Activated CD8-positive, alpha-beta T cell treated with anti-CD3 and anti-CD28 coated beads, Interleukin-2, amount 10 ng/mL, durations not matched to agents 7 days and 5 days (primary cell): ENCODE data around the gene GPRC5B. TPM values are rescaled to one million over a fixed set of nuclear protein-coding genes. Genes with fewer than 3 reads are reported as not detected.

Experiments used
- ATAC-seq: fragments of 150-1000 bp; cut with Tn5 transposase; one replicate; pipeline ENCODE4 v1.10.0; 2021; ENCODE audit warnings: moderate library complexity
- CTCF ChIA-PET: fragments of 350-600 bp; sonication (Branson Sonifier 250); formaldehyde crosslinking; loops from one replicate; lab custom pipeline; 2021; ENCODE audit warnings: antibody characterized with exemption; lab: Charles Lee
- POLR2A ChIA-PET: fragments of 350-600 bp; sonication (Branson Sonifier 250); formaldehyde crosslinking; loops from one replicate; lab custom pipeline; 2021; ENCODE audit warnings: antibody characterized with exemption; lab: Charles Lee
- DNase-seq: peaks from one replicate; pipeline ENCODE4 v3.0.0-alpha.2; 2020
- H3K27ac Mint-ChIP-seq: one replicate; pipeline ENCODE4 v1.8.0; 2021; ENCODE audit warnings: mild to moderate bottlenecking, mixed read lengths
- H3K27me3 Mint-ChIP-seq: one replicate; pipeline ENCODE4 v1.8.0; 2021; ENCODE audit warnings: low read depth, mixed read lengths
- H3K36me3 Mint-ChIP-seq: one replicate; pipeline ENCODE4 v1.8.0; 2021; ENCODE audit warnings: low read depth, mixed read lengths
- H3K4me1 Mint-ChIP-seq: one replicate; pipeline ENCODE4 v1.8.0; 2021; ENCODE audit warnings: low read depth, mixed read lengths
- H3K4me3 Mint-ChIP-seq: one replicate; pipeline ENCODE4 v1.8.0; 2021; ENCODE audit warnings: mild to moderate bottlenecking, mixed read lengths
- H3K9me3 Mint-ChIP-seq: one replicate; pipeline ENCODE4 v1.8.0; 2022; ENCODE audit warnings: mixed read lengths; ENCODE audit not compliant: insufficient read depth
- total RNA-seq, 2 experiments: library from RNA; stranded (reverse); gene quantifications; one replicate each; pipeline ENCODE4 v1.2.3, GENCODE V29; 2021

The GPRC5B gene
- not detected for total RNA-seq

- ChIA-PET CTCF (interaction anchor here (1.2 to 3.6 kb wide), 5 partner anchors 23 to 329 kb away, joined by 3 to 70 read pairs (median 7); partner anchors contain the start of gene VPS35L), POLR2A (no interaction called here)
- ATAC-seq (peak; percentile 82), DNase-seq (peak; percentile 46)
- H3K27ac Mint-ChIP-seq = no peak within 1 kb of the TSS
- H3K4me1 Mint-ChIP-seq = peaks cover 20% of the 10 kb centered on the region
- H3K4me3 Mint-ChIP-seq = peak within 1 kb of the TSS; percentile 64
- H3K36me3 Mint-ChIP-seq = no peaks in the 10 kb centered on the region
- H3K27me3 Mint-ChIP-seq = peaks cover 29% of the 10 kb centered on the region
- no peaks in the 10 kb centered on the region for H3K9me3 Mint-ChIP-seq
These were observed at the start of gene GPRC5B for GRCh38 chr16:19884611-19885450. Gene GPRC5B, minus strand, starts transcription at chr16:19884848. Its CDS starts 12,003 bp downstream, at chr16:19872845.

GRCh38 chr16:19933740-19934139 is 49.1 kb upstream of the GPRC5B start:
- H3K4me1 Mint-ChIP-seq = no peaks in the 10 kb centered on the region
- peaks cover 3% of the 10 kb centered on the region for H3K27me3 Mint-ChIP-seq
- ChIA-PET CTCF (interaction anchor here (2.0 kb wide), 1 partner anchor 26 kb away, joined by 7 read pairs; no protein-coding TSS in a partner anchor), POLR2A (no interaction called here)
- H3K36me3 Mint-ChIP-seq = no peaks in the 10 kb centered on the region
- no peak overlapping the region for H3K27ac Mint-ChIP-seq
- ATAC-seq (no peak), DNase-seq (no peak)
- no peak overlapping the region for H3K4me3 Mint-ChIP-seq
- H3K9me3 Mint-ChIP-seq = no peaks in the 10 kb centered on the region

GRCh38 chr16:19929062-19929511 is 44.4 kb upstream of the GPRC5B start:
- ChIA-PET CTCF (interaction anchor here (1.0 kb wide), 1 partner anchor 371 kb away, joined by 3 read pairs; no protein-coding TSS in a partner anchor), POLR2A (no interaction called here)
- H3K36me3 Mint-ChIP-seq = no peaks in the 10 kb centered on the region
- H3K27me3 Mint-ChIP-seq = no peaks in the 10 kb centered on the region
- DNase-seq (no peak), ATAC-seq (no peak)
- H3K27ac Mint-ChIP-seq = no peak overlapping the region
- H3K4me3 Mint-ChIP-seq = no peak overlapping the region
- H3K9me3 Mint-ChIP-seq = no peaks in the 10 kb centered on the region
- no peaks in the 10 kb centered on the region for H3K4me1 Mint-ChIP-seq

GRCh38 chr16:19928432-19928831 is 43.8 kb upstream of the GPRC5B start:
- POLR2A ChIA-PET = no interaction called here
- DNase-seq = no peak
- no peak for ATAC-seq
- Mint-ChIP-seq H3K4me3 (no peak overlapping the region), H3K36me3 (no peaks in the 10 kb centered on the region), H3K27me3 (no peaks in the 10 kb centered on the region), H3K4me1 (no peaks in the 10 kb centered on the region), H3K27ac (no peak overlapping the region), H3K9me3 (no peaks in the 10 kb centered on the region)
- CTCF ChIA-PET = interaction anchor here (1.0 kb wide), 1 partner anchor 372 kb away, joined by 3 read pairs; no protein-coding TSS in a partner anchor

- ATAC-seq (no peak), DNase-seq (no peak)
- CTCF ChIA-PET = no interaction called here
- Mint-ChIP-seq H3K36me3 (no peaks in the 10 kb centered on the region), H3K27me3 (no peaks in the 10 kb centered on the region), H3K4me1 (no peaks in the 10 kb centered on the region), H3K4me3 (no peak overlapping the region), H3K27ac (no peak overlapping the region), H3K9me3 (no peaks in the 10 kb centered on the region)
- POLR2A ChIA-PET = no interaction called here
These were observed 42.1 kb upstream of the GPRC5B start for GRCh38 chr16:19926449-19927390.

GRCh38 chr16:19923396-19923795 is 38.7 kb upstream of the GPRC5B start:
- POLR2A ChIA-PET = no interaction called here
- CTCF ChIA-PET = interaction anchor here (0.6 kb wide), 1 partner anchor 16 kb away, joined by 3 read pairs; no protein-coding TSS in a partner anchor
- no peak overlapping the region for H3K4me3 Mint-ChIP-seq
- H3K27me3 Mint-ChIP-seq = no peaks in the 10 kb centered on the region
- no peak for ATAC-seq
- no peaks in the 10 kb centered on the region for H3K4me1 Mint-ChIP-seq
- no peaks in the 10 kb centered on the region for H3K36me3 Mint-ChIP-seq
- no peaks in the 10 kb centered on the region for H3K9me3 Mint-ChIP-seq
- no peak for DNase-seq
- no peak overlapping the region for H3K27ac Mint-ChIP-seq

- Mint-ChIP-seq H3K36me3 (no peaks in the 10 kb centered on the region), H3K27me3 (no peaks in the 10 kb centered on the region), H3K4me3 (no peak overlapping the region), H3K9me3 (no peaks in the 10 kb centered on the region), H3K4me1 (no peaks in the 10 kb centered on the region), H3K27ac (no peak overlapping the region)
- ATAC-seq (no peak), DNase-seq (no peak)
- ChIA-PET POLR2A (no interaction called here), CTCF (interaction anchor here (1.4 kb wide), 1 partner anchor 11 kb away, joined by 4 read pairs; no protein-coding TSS in a partner anchor)
These were observed 34.5 kb upstream of the GPRC5B start for GRCh38 chr16:19919142-19919541.

GRCh38 chr16:19916064-19916463 is 31.4 kb upstream of the GPRC5B start:
- Mint-ChIP-seq H3K9me3 (no peaks in the 10 kb centered on the region), H3K4me1 (no peaks in the 10 kb centered on the region), H3K27ac (no peak overlapping the region), H3K36me3 (no peaks in the 10 kb centered on the region), H3K4me3 (no peak overlapping the region), H3K27me3 (no peaks in the 10 kb centered on the region)
- POLR2A ChIA-PET = no interaction called here
- ATAC-seq (no peak), DNase-seq (no peak)
- CTCF ChIA-PET = interaction anchor here (1.1 kb wide), 1 partner anchor 16 kb away, joined by 3 read pairs; no protein-coding TSS in a partner anchor

- ATAC-seq (no peak), DNase-seq (no peak)
- H3K9me3 Mint-ChIP-seq = no peaks in the 10 kb centered on the region
- no peak overlapping the region for H3K4me3 Mint-ChIP-seq
- H3K27ac Mint-ChIP-seq = no peak overlapping the region
- H3K4me1 Mint-ChIP-seq = no peaks in the 10 kb centered on the region
- no peaks in the 10 kb centered on the region for H3K27me3 Mint-ChIP-seq
- POLR2A ChIA-PET = no interaction called here
- CTCF ChIA-PET = interaction anchor here (1.1 kb wide), 1 partner anchor 15 kb away, joined by 3 read pairs; no protein-coding TSS in a partner anchor
- no peaks in the 10 kb centered on the region for H3K36me3 Mint-ChIP-seq
These were observed 30.2 kb upstream of the GPRC5B start for GRCh38 chr16:19914877-19915276.

- ChIA-PET CTCF (interaction anchor here (1.0 to 1.3 kb wide), 2 partner anchors 13 to 387 kb away, joined by 4 read pairs; no protein-coding TSS in a partner anchor), POLR2A (no interaction called here)
- no peak for ATAC-seq
- no peaks in the 10 kb centered on the region for H3K36me3 Mint-ChIP-seq
- H3K27ac Mint-ChIP-seq = no peak overlapping the region
- H3K4me3 Mint-ChIP-seq = no peak overlapping the region
- no peak for DNase-seq
- H3K9me3 Mint-ChIP-seq = no peaks in the 10 kb centered on the region
- H3K4me1 Mint-ChIP-seq = no peaks in the 10 kb centered on the region
- no peaks in the 10 kb centered on the region for H3K27me3 Mint-ChIP-seq
These were observed 28.6 kb upstream of the GPRC5B start for GRCh38 chr16:19913340-19913645.

GRCh38 chr16:19912455-19913339 is 28.0 kb upstream of the GPRC5B start:
- CTCF ChIA-PET = interaction anchor here (0.8 to 1.3 kb wide), 3 partner anchors 13 to 388 kb away, joined by 3 to 4 read pairs (median 4); no protein-coding TSS in a partner anchor
- DNase-seq (no peak), ATAC-seq (no peak)
- Mint-ChIP-seq H3K4me1 (peaks cover 2% of the 10 kb centered on the region), H3K4me3 (no peak overlapping the region), H3K27me3 (peaks cover 2% of the 10 kb centered on the region), H3K27ac (no peak overlapping the region), H3K9me3 (no peaks in the 10 kb centered on the region), H3K36me3 (no peaks in the 10 kb centered on the region)
- POLR2A ChIA-PET = no interaction called here
